GM12878 (cell line): Measurements from ENCODE around the gene LANCL2. TPM values are rescaled to one million over a fixed set of nuclear protein-coding genes. Genes with fewer than 3 reads are reported as not detected.

Source experiments
- ATAC-seq: fragments of 200-7000 bp; cut with Tn5 transposase; 3 replicates; pipeline ENCODE4 v1.9.1; 2020; ENCODE audit warnings: mild to moderate bottlenecking, moderate library complexity
- BruUV-seq: library from RNA; stranded (reverse); fragments of 400-500 nt; replicated peaks from 2 replicates; lab custom pipeline; 2021; lab: Mats Ljungman, UMichigan
- CTCF ChIA-PET: fragments of 300-600 bp; sonication (Branson Sonifier 250); formaldehyde crosslinking; extraction: SDS; loops from one replicate; lab custom pipeline; 2021; ENCODE audit warnings: inconsistent platforms; lab: Yijun Ruan, JAX
- POLR2A ChIA-PET: fragments of 350-600 bp; formaldehyde crosslinking; extraction: SDS; loops from one replicate; lab custom pipeline; 2021; ENCODE audit warnings: inconsistent platforms; lab: Charles Lee
- RAD21 ChIA-PET: fragments of 300-600 bp; sonication (Branson Sonifier 250); formaldehyde crosslinking; loops from one replicate; lab custom pipeline; 2023; ENCODE audit warnings: antibody characterized with exemption; ENCODE audit not compliant: unreplicated experiment; lab: Charles Lee
- SMC1A ChIA-PET: fragments of 300-600 bp; sonication (Branson Sonifier 250); formaldehyde crosslinking; loops from one replicate; lab custom pipeline; 2023; ENCODE audit not compliant: unreplicated experiment, uncharacterized antibody; lab: Charles Lee
- DNase-seq: peaks from one replicate; pipeline ENCODE4 v3.0.0-alpha.2; 2011; ENCODE audit warnings: low read depth, low spot score
- FAIRE-seq: peaks from 3 replicates; lab custom pipeline; 2011; peaks lifted over from hg19 to GRCh38; lab: Jason Lieb, UNC
- H2AFZ ChIP-seq: 2 replicates; pipeline ENCODE4 v1.6.0; 2011; ENCODE audit warnings: low read depth, low read length, control low read depth; ENCODE audit not compliant: control insufficient read depth
- H3K27ac ChIP-seq: 2 replicates; pipeline ENCODE4 v1.5.1; 2011; ENCODE audit warnings: control low read depth; ENCODE audit not compliant: control insufficient read depth, insufficient read depth
- H3K27me3 ChIP-seq, 2 experiments: replicated peaks in 1 of 2; 2 replicates each; pipeline versions ENCODE4 v1.6.0 to v1.6.1; 2011; ENCODE audit warnings: low read length in 1 of 2; ENCODE audit not compliant: control insufficient read depth in 2 of 2, insufficient read depth in 2 of 2
- H3K36me3 ChIP-seq, 2 experiments: 2 replicates each; pipeline ENCODE4 v1.5.1; 2011; ENCODE audit warnings: low read length in 1 of 2; ENCODE audit not compliant: control insufficient read depth in 2 of 2, insufficient read depth in 2 of 2
- H3K4me1 ChIP-seq: 2 replicates; pipeline ENCODE4 v1.6.1; 2011; ENCODE audit warnings: mild to moderate bottlenecking, low read length, moderate library complexity, mixed read lengths; ENCODE audit not compliant: control insufficient read depth, insufficient read depth
- H3K4me2 ChIP-seq: 2 replicates; pipeline ENCODE4 v1.6.0; 2011; ENCODE audit warnings: control low read depth; ENCODE audit not compliant: control insufficient read depth, insufficient read depth
- H3K4me3 ChIP-seq: fragments of 200-600 bp; sonication (generic); 2 replicates; pipeline ENCODE4 v1.5.1; 2016
- H3K79me2 ChIP-seq: 2 replicates; pipeline ENCODE4 v1.6.0; 2011; ENCODE audit warnings: low read length; ENCODE audit not compliant: control insufficient read depth, insufficient read depth
- H3K9ac ChIP-seq: 2 replicates; pipeline ENCODE4 v1.8.0; 2011; ENCODE audit warnings: low read length, control low read depth, mixed read lengths; ENCODE audit not compliant: control insufficient read depth, insufficient read depth
- H3K9me3 ChIP-seq: replicated peaks from 3 replicates; pipeline ENCODE4 v1.5.1; 2011; ENCODE audit warnings: mild to moderate bottlenecking, low read length; ENCODE audit not compliant: control insufficient read depth, insufficient read depth
- H4K20me1 ChIP-seq: 2 replicates; pipeline ENCODE4 v1.6.0; 2011; ENCODE audit not compliant: control insufficient read depth, insufficient read depth
- ATF7 ChIP-seq: fragments of 450-650 bp; IDR thresholded peaks from 2 replicates; pipeline ENCODE4 v1.6.1; 2016; ENCODE audit warnings: low read depth, mild to moderate bottlenecking
- CBFB ChIP-seq: IDR thresholded peaks from 2 replicates; pipeline ENCODE4 v1.6.1; 2016; ENCODE audit warnings: antibody characterized with exemption, low read depth
- FOXM1 ChIP-seq: IDR thresholded peaks from 2 replicates; pipeline ENCODE4 v1.6.1; 2012; ENCODE audit warnings: low read depth, mild to moderate bottlenecking, inconsistent platforms, low read length, moderate library complexity
- IRF3 ChIP-seq: fragments of 450-650 bp; IDR thresholded peaks from 2 replicates; pipeline ENCODE4 v1.6.1; 2014; ENCODE audit warnings: mild to moderate bottlenecking
- JUND ChIP-seq: IDR thresholded peaks from 2 replicates; pipeline ENCODE4 v1.6.1; 2012; ENCODE audit warnings: low read depth, mild to moderate bottlenecking, low read length, improper control_type of control experiment, moderate library complexity
- MTA2 ChIP-seq: fragments of 450-650 bp; IDR thresholded peaks from 2 replicates; pipeline ENCODE4 v1.6.1; 2016; ENCODE audit warnings: low read depth, mild to moderate bottlenecking, moderate library complexity
- POLR2AphosphoS2 ChIP-seq: IDR thresholded peaks from 2 replicates; pipeline ENCODE4 v1.6.1; 2011; ENCODE audit warnings: low read depth, mild to moderate bottlenecking, low read length, improper control_type of control experiment, moderate library complexity
- SUPT20H ChIP-seq: IDR thresholded peaks from 2 replicates; pipeline ENCODE4 v1.6.1; 2011; ENCODE audit warnings: low read depth, mild to moderate bottlenecking, low read length, moderate library complexity, borderline replicate concordance; ENCODE audit not compliant: control insufficient read depth
- ZNF24 ChIP-seq: fragments of 450-650 bp; IDR thresholded peaks from 2 replicates; pipeline ENCODE4 v1.6.1; 2017; ENCODE audit warnings: antibody characterized with exemption, mild to moderate bottlenecking
- WGBS: methylation state at CpG from one replicate; pipeline ENCODE4 v1.1.6; 2016; ENCODE audit warnings: low lambda C conversion rate; ENCODE audit not compliant: insufficient replicate concordance, insufficient coverage; ENCODE audit errors: missing lambda C conversion rate; 5-methylcytosine and 5-hydroxymethylcytosine counted together
- in situ Hi-C: fragments of 300-500 bp; cut with MboI; formaldehyde crosslinking; loops from 9 replicates; pipeline ENCODE4 v1.14.3; 2018; ENCODE audit warnings: mixed read lengths
- intact Hi-C: fragments of 100-400 bp; cut with micrococcal nuclease; formaldehyde crosslinking; loops from one replicate; pipeline ENCODE4 v1.14.2; 2022; ENCODE audit not compliant: unreplicated experiment
- polyA plus RNA-seq, 11 experiments: library from polyadenylated mRNA; depleted of rRNA in 4 of 11; unstranded in 6 of 11; stranded (reverse) in 5 of 11; fragments of >200 nt; fragmentation: Nextera tagmentation in 4 of 11; fragmentation: Illumina TruSeq in 1 of 11; extraction: Ambion mirVana in 4 of 11; extraction: Trizol in 1 of 11; gene quantifications; 1 replicate in 1 of 11; 2 replicates in 10 of 11; pipeline versions ENCODE4 v1.2.1 to v1.2.3, GENCODE V29; 2011 to 2016; ENCODE audit warnings: inconsistent platforms in 2 of 11, missing spikeins in 2 of 11, low read depth in 1 of 11
- total RNA-seq, 4 experiments: library from RNA; depleted of rRNA in 3 of 4; stranded (reverse); fragments of >200 nt in 3 of 4; fragmentation: Illumina TruSeq in 1 of 4; extraction: Trizol in 1 of 4; gene quantifications; 2 replicates each; pipeline versions ENCODE4 v1.2.1 to v1.2.3, GENCODE V29; 2013 to 2021
- TF ChIP-seq, protein P1 (sequence below): fragments of 450-650 bp; IDR thresholded peaks from 2 replicates; pipeline ENCODE4 v1.6.1; 2017; ENCODE audit warnings: mild to moderate bottlenecking, moderate library complexity
- TF ChIP-seq, protein P2 (sequence below): fragments of 150-350 bp; IDR thresholded peaks from 2 replicates; pipeline ENCODE4 v1.6.1; 2014; ENCODE audit warnings: mild to moderate bottlenecking, low read depth, low read length

Gene LANCL2
- total and polyA plus RNA-seq, 10 of the 15 experiments (the other 5 are each of a cell fraction or from before 2014, with no cell fraction given) = 8.1 to 28.6 (median 16.4) TPM

DNA sequence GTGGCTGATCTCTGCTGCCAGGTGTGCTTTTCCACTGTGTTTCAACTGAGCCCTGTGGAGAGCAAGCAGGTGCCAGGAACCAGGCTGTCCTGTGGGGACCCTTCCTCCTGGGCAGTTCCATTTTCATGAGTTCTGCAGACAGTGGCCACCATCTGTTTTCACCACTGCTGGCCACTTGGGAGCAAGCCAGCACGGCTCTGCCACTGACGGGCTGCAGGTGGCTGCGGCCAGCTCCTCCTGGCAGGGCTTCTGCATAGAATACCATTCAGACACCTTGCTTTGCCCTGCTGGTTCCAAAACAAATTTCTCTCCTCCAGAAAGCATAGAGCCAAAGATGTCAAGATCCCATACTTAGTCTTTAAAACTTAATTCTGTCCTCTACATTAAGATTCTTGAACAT lies 48.3 kb downstream of the LANCL2 start:
- no peaks in the 10 kb centered on the region for H3K9me3 ChIP-seq
- FAIRE-seq (no peak), DNase-seq (no peak), ATAC-seq (no peak)
- 100% methylated on average over 3 of the region's 3 CpGs for WGBS
- H4K20me1 ChIP-seq = no peaks in the 10 kb centered on the region
- in situ Hi-C loops (loop anchor here (25.0 kb wide), 1 partner anchor 651 kb away; the partner anchor contains the start of gene SEC61G), intact Hi-C loops (no loop called here)
- no peaks in the 10 kb centered on the region for H3K27me3 ChIP-seq
- H3K79me2 ChIP-seq = no peaks in the 10 kb centered on the region
- no peak overlapping the region for H3K9ac ChIP-seq
- H3K36me3 ChIP-seq = peaks cover 0 to 6% of the 10 kb centered on the region in 2 experiments; a peak in 1 of 4 replicates
- no peak overlapping the region for H3K27ac ChIP-seq
- H3K4me3 ChIP-seq = no peak overlapping the region
- no TSS peak for BruUV-seq
- no peak overlapping the region for H3K4me2 ChIP-seq
- ChIA-PET CTCF (interaction anchor here (1.0 to 6.9 kb wide), 12 partner anchors 14 to 639 kb away, joined by 3 to 322 read pairs (median 4); no protein-coding TSS in a partner anchor), RAD21 (interaction anchor here (1.2 to 4.2 kb wide), 4 partner anchors 107 to 160 kb away, joined by 3 to 68 read pairs (median 8); no protein-coding TSS in a partner anchor), POLR2A (no interaction called here), SMC1A (interaction anchor here (0.6 to 6.7 kb wide), 9 partner anchors 14 to 134 kb away, joined by 3 to 140 read pairs (median 12); no protein-coding TSS in a partner anchor)
- H2AFZ ChIP-seq = no peak overlapping the region
- no peaks in the 10 kb centered on the region for H3K4me1 ChIP-seq
- TF ChIP-seq, protein P1, sequence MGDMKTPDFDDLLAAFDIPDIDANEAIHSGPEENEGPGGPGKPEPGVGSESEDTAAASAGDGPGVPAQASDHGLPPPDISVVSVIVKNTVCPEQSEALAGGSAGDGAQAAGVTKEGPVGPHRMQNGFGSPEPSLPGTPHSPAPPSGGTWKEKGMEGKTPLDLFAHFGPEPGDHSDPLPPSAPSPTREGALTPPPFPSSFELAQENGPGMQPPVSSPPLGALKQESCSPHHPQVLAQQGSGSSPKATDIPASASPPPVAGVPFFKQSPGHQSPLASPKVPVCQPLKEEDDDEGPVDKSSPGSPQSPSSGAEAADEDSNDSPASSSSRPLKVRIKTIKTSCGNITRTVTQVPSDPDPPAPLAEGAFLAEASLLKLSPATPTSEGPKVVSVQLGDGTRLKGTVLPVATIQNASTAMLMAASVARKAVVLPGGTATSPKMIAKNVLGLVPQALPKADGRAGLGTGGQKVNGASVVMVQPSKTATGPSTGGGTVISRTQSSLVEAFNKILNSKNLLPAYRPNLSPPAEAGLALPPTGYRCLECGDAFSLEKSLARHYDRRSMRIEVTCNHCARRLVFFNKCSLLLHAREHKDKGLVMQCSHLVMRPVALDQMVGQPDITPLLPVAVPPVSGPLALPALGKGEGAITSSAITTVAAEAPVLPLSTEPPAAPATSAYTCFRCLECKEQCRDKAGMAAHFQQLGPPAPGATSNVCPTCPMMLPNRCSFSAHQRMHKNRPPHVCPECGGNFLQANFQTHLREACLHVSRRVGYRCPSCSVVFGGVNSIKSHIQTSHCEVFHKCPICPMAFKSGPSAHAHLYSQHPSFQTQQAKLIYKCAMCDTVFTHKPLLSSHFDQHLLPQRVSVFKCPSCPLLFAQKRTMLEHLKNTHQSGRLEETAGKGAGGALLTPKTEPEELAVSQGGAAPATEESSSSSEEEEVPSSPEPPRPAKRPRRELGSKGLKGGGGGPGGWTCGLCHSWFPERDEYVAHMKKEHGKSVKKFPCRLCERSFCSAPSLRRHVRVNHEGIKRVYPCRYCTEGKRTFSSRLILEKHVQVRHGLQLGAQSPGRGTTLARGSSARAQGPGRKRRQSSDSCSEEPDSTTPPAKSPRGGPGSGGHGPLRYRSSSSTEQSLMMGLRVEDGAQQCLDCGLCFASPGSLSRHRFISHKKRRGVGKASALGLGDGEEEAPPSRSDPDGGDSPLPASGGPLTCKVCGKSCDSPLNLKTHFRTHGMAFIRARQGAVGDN = no peak
- TF ChIP-seq, protein P2, sequence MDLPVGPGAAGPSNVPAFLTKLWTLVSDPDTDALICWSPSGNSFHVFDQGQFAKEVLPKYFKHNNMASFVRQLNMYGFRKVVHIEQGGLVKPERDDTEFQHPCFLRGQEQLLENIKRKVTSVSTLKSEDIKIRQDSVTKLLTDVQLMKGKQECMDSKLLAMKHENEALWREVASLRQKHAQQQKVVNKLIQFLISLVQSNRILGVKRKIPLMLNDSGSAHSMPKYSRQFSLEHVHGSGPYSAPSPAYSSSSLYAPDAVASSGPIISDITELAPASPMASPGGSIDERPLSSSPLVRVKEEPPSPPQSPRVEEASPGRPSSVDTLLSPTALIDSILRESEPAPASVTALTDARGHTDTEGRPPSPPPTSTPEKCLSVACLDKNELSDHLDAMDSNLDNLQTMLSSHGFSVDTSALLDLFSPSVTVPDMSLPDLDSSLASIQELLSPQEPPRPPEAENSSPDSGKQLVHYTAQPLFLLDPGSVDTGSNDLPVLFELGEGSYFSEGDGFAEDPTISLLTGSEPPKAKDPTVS = no peak
- TF ChIP-seq POLR2AphosphoS2 (no peak), JUND (no peak), SUPT20H (no peak), CBFB (no peak), ZNF24 (no peak), IRF3 (no peak), MTA2 (no peak), ATF7 (no peak), FOXM1 (no peak)
